ENCODE data around the gene CAMK1G. TPM values are rescaled to one million over a fixed set of nuclear protein-coding genes. Genes with fewer than 3 reads are reported as not detected.
A peak's percentile ranks its signal among the peaks of the same experiment; 100 is the strongest.

Gene CAMK1G
- under 1 TPM in 1 of 2 donors, not detected in 1; 0.17 TPM for total RNA-seq
- long read RNA-seq: 0 reads

- intact Hi-C loops (cut with DNase I, micrococcal nuclease): no loop called here
- DNase-seq (no peak), ATAC-seq (peak; percentile 38)
These were observed at the start of gene CAMK1G for GRCh38 chr1:209583408-209583807. CAMK1G (plus strand) TSS chr1:209583714; CDS start chr1:209594984, 11,270 bp downstream.

GRCh38 chr1:209534496-209535250, 48.8 kb upstream of the CAMK1G start:
- no peak for ATAC-seq
- intact Hi-C loops (cut with DNase I, micrococcal nuclease): no loop called here
- DNase-seq: no peak

- DNase-seq: no peak
- no peak for ATAC-seq
- intact Hi-C loops (cut with DNase I, micrococcal nuclease): no loop called here
These were observed 46.7 kb upstream of the CAMK1G start for GRCh38 chr1:209536843-209537242.

- no peak for ATAC-seq
- intact Hi-C loops (cut with DNase I, micrococcal nuclease): no loop called here
- no peak for DNase-seq
These were observed 46.0 kb upstream of the CAMK1G start for GRCh38 chr1:209537336-209538114.

GRCh38 chr1:209539576-209539975, 43.9 kb upstream of the CAMK1G start:
- intact Hi-C loops (cut with DNase I, micrococcal nuclease): no loop called here
- no peak for DNase-seq

GRCh38 chr1:209542585-209542984, 40.9 kb upstream of the CAMK1G start:
- DNase-seq (no peak), ATAC-seq (no peak)
- intact Hi-C loops (cut with DNase I, micrococcal nuclease): no loop called here

More at GRCh38 chr1:209539576-209539975, 43.9 kb upstream of the CAMK1G start:
- ATAC-seq: no peak

- ATAC-seq (no peak), DNase-seq (no peak)
- intact Hi-C loops (cut with DNase I, micrococcal nuclease): no loop called here
These were observed 39.4 kb upstream of the CAMK1G start for GRCh38 chr1:209544098-209544497.

GRCh38 chr1:209545423-209545822, 38.1 kb upstream of the CAMK1G start:
- DNase-seq: no peak
- ATAC-seq: no peak
- intact Hi-C loops (cut with DNase I, micrococcal nuclease): no loop called here

GRCh38 chr1:209546390-209547085, 37.0 kb upstream of the CAMK1G start:
- intact Hi-C loops (cut with DNase I, micrococcal nuclease): no loop called here
- ATAC-seq (no peak), DNase-seq (no peak)

- ATAC-seq (no peak), DNase-seq (no peak)
- intact Hi-C loops (cut with DNase I, micrococcal nuclease): no loop called here
These were observed 35.9 kb upstream of the CAMK1G start for GRCh38 chr1:209547626-209548025.

GRCh38 chr1:209549443-209550205, 33.9 kb upstream of the CAMK1G start:
- DNase-seq (no peak), ATAC-seq (no peak)
- intact Hi-C loops (cut with DNase I, micrococcal nuclease): no loop called here

- intact Hi-C loops (cut with DNase I, micrococcal nuclease): no loop called here
- DNase-seq: no peak
- ATAC-seq: no peak
These were observed 33.0 kb upstream of the CAMK1G start for GRCh38 chr1:209550519-209550918.

- ATAC-seq (no peak), DNase-seq (no peak)
- intact Hi-C loops (cut with DNase I, micrococcal nuclease): no loop called here
These were observed 30.9 kb upstream of the CAMK1G start for GRCh38 chr1:209552406-209553264.

- ATAC-seq: no peak
- intact Hi-C loops (cut with DNase I, micrococcal nuclease): no loop called here
- no peak for DNase-seq
These were observed 28.5 kb upstream of the CAMK1G start for GRCh38 chr1:209554761-209555611.

- intact Hi-C loops (cut with DNase I, micrococcal nuclease): no loop called here
- ATAC-seq (no peak), DNase-seq (no peak)
These were observed 27.3 kb upstream of the CAMK1G start for GRCh38 chr1:209556162-209556690.

- no peak for DNase-seq
- no peak for ATAC-seq
These were observed 26.3 kb upstream of the CAMK1G start for GRCh38 chr1:209557221-209557620.

GRCh38 chr1:209560529-209560928, 23.0 kb upstream of the CAMK1G start:
- intact Hi-C loops (cut with DNase I, micrococcal nuclease): no loop called here
- no peak for ATAC-seq

More at GRCh38 chr1:209557221-209557620, 26.3 kb upstream of the CAMK1G start:
- intact Hi-C loops (cut with DNase I, micrococcal nuclease): no loop called here

More at GRCh38 chr1:209560529-209560928, 23.0 kb upstream of the CAMK1G start:
- no peak for DNase-seq

All from left colon (tissue), 2 donors.